Activated CD4-positive, alpha-beta T cell treated with anti-CD3 and anti-CD28 coated beads for 4 hours (primary cell): ENCODE measurements around the gene ALAD.
"Not testable (repeated sequence)": the region's sequence is repeated elsewhere in the genome, so short reads cannot be mapped to it uniquely, and the experiment has no call there.

Experiments used
- DNase-seq, 2 donors: peaks; one replicate each; pipeline ENCODE4 v3.0.0-alpha.2; 2020

ALAD gene

GRCh38 chr9:113397203-113397631 lies 3.9 kb downstream of the ALAD start:
- no peak for DNase-seq

- DNase-seq, result no peak
These were observed 5.9 kb downstream of the ALAD start for GRCh38 chr9:113395000-113395861.

GRCh38 chr9:113393281-113393680 lies 7.8 kb downstream of the ALAD start:
- DNase-seq, result no peak

GRCh38 chr9:113391917-113392316 lies 9.2 kb downstream of the ALAD start:
- DNase-seq, result no peak

GRCh38 chr9:113390192-113390960 lies 10.7 kb downstream of the ALAD start:
- DNase-seq, result no peak

GRCh38 chr9:113389451-113389850 lies 11.6 kb downstream of the ALAD start:
- no peak for DNase-seq

- no peak for DNase-seq
These were observed 12.3 kb downstream of the ALAD start for GRCh38 chr9:113388833-113389232.

GRCh38 chr9:113387560-113388230 lies 13.4 kb downstream of the ALAD start:
- no peak for DNase-seq

- no peak for DNase-seq
These were observed 14.3 kb downstream of the ALAD start for GRCh38 chr9:113386571-113387393.

GRCh38 chr9:113381909-113382411 lies 19.1 kb downstream of the ALAD start:
- no peak for DNase-seq

- DNase-seq, result not testable (repeated sequence)
These were observed 19.6 kb downstream of the ALAD start for GRCh38 chr9:113381441-113381840.

- DNase-seq, result no peak
These were observed 20.2 kb downstream of the ALAD start for GRCh38 chr9:113380869-113381378.

- DNase-seq, result not testable (repeated sequence)
These were observed 21.3 kb downstream of the ALAD start for GRCh38 chr9:113379829-113380210.

GRCh38 chr9:113379094-113379828 lies 21.8 kb downstream of the ALAD start:
- DNase-seq, result not testable (repeated sequence)

GRCh38 chr9:113376634-113377567 lies 24.2 kb downstream of the ALAD start, which contains the start of gene HDHD3:
TSS of gene HDHD3 (minus strand) at chr9:113376986. CDS start at chr9:113374354, 2,632 bp downstream.
- DNase-seq, result peak; percentile 70 to 80

GRCh38 chr9:113375057-113376023 lies 25.7 kb downstream of the ALAD start:
- DNase-seq, result no peak

GRCh38 chr9:113373676-113374392 lies 27.2 kb downstream of the ALAD start:
- DNase-seq, result no peak

- no peak for DNase-seq
These were observed 27.8 kb downstream of the ALAD start for GRCh38 chr9:113373256-113373655.
